Thyroid gland (tissue), 4 donors: ENCODE results near the gene RAB43. TPM values are rescaled to one million over a fixed set of nuclear protein-coding genes. Genes with fewer than 3 reads are reported as not detected.
A peak's percentile ranks its signal among the peaks of the same experiment; 100 is the strongest.

Experiments used
- DNase-seq, 2 donors: peaks; one replicate each; pipeline ENCODE4 v3.0.0-alpha.2; 2019
- H3K27ac ChIP-seq, 3 donors: fragments of 200-600 bp; sonication (generic); 1 replicate in 2 of 3; 2 replicates in 1 of 3; pipeline ENCODE4 v1.5.1; 2016 to 2019; ENCODE audit warnings: mild to moderate bottlenecking in 1 of 3, moderate library complexity in 1 of 3
- H3K27me3 ChIP-seq: fragments of 200-600 bp; sonication (generic); one replicate; pipeline ENCODE4 v1.5.1; 2019
- H3K36me3 ChIP-seq, 2 donors: fragments of 200-600 bp; sonication (generic); one replicate each; pipeline ENCODE4 v1.5.1; 2016 to 2019
- H3K4me1 ChIP-seq, 2 donors: fragments of 200-600 bp; sonication (generic); one replicate each; pipeline ENCODE4 v1.5.1; 2017 to 2019
- H3K4me3 ChIP-seq, 3 donors: fragments of 200-600 bp; sonication (generic); replicated peaks in 1 of 3; 1 replicate in 2 of 3; 2 replicates in 1 of 3; pipeline ENCODE4 v1.5.1; 2016; ENCODE audit warnings: mild to moderate bottlenecking in 1 of 3
- H3K9me3 ChIP-seq: fragments of 200-600 bp; sonication (generic); one replicate; pipeline ENCODE4 v1.5.1; 2017
- CTCF ChIP-seq, 6 experiments: fragments of 200-600 bp in 3 of 6; fragments of 450-650 bp in 3 of 6; sonication (generic) in 3 of 6; IDR thresholded peaks; one replicate each; pipeline ENCODE4 v1.5.1; 2016 to 2019; ENCODE audit warnings: antibody characterized with exemption in 6 of 6, mild to moderate bottlenecking in 2 of 6, inconsistent platforms in 1 of 6, moderate library complexity in 1 of 6
- POLR2A ChIP-seq, 2 donors: fragments of 450-650 bp; IDR thresholded peaks; one replicate each; pipeline ENCODE4 v1.6.1; 2017; ENCODE audit warnings: antibody characterized with exemption in 2 of 2, mild to moderate bottlenecking in 2 of 2, moderate library complexity in 1 of 2
- WGBS, 2 donors: methylation state at CpG; one replicate each; pipeline ENCODE4 v1.1.5; 2017; 5-methylcytosine and 5-hydroxymethylcytosine counted together
- intact Hi-C: fragments of 100-400 bp; cut with DNase I; formaldehyde crosslinking; loops from one replicate; pipeline ENCODE4 v1.15.1; 2023
- total RNA-seq, 4 donors: library from RNA; depleted of rRNA; stranded (reverse); fragments of >200 nt; gene quantifications; one replicate each; pipeline ENCODE4 v1.2.3, GENCODE V29; 2016

The RAB43 gene
- total RNA-seq, 4 donors from 2014 or later, result 22.8 to 34.4 (median 26.1) TPM

- Histone ChIP-seq H3K27ac (no peak overlapping the region), H3K9me3 (no peaks in the 10 kb centered on the region), H3K4me3 (no peak overlapping the region), H3K4me1 (peaks cover 11 to 19% of the 10 kb centered on the region in 2 donors), H3K36me3 (no peaks in the 10 kb centered on the region), H3K27me3 (no peaks in the 10 kb centered on the region)
- no peak for DNase-seq
- TF ChIP-seq POLR2A (IDR thresholded peaks at IDR 0.05) (no peak), CTCF (IDR thresholded peaks at IDR 0.05) (no peak)
- WGBS, 2 donors, result 86 to 89% methylated on average over 17 to 37 of the region's 46 CpGs
- intact Hi-C loops, result no loop called here
These were observed 74.7 kb downstream of the RAB43 start for GRCh38 chr3:129046732-129047552.

- H3K36me3 ChIP-seq, result no peaks in the 10 kb centered on the region
- no peaks in the 10 kb centered on the region for H3K27me3 ChIP-seq
- TF ChIP-seq CTCF (IDR thresholded peaks at IDR 0.05) (no peak), POLR2A (IDR thresholded peaks at IDR 0.05) (no peak)
- no peak for DNase-seq
- intact Hi-C loops, result no loop called here
- H3K4me1 ChIP-seq, result peaks cover 7 to 11% of the 10 kb centered on the region in 2 donors
- 44 to 56% methylated on average over 16 of the region's 67 CpGs for WGBS, 2 donors
- no peaks in the 10 kb centered on the region for H3K9me3 ChIP-seq
- peak overlapping the region in 1 of 3 donors; percentile 13 for H3K4me3 ChIP-seq
- no peak overlapping the region for H3K27ac ChIP-seq
These were observed 75.4 kb downstream of the RAB43 start for GRCh38 chr3:129046037-129046731.

GRCh38 chr3:129045675-129046036, 75.9 kb downstream of the RAB43 start:
- no peaks in the 10 kb centered on the region for H3K36me3 ChIP-seq
- no peak for DNase-seq
- no peaks in the 10 kb centered on the region for H3K27me3 ChIP-seq
- WGBS, 2 donors, result 0 to 6% methylated on average over 7 to 8 of the region's 43 CpGs
- H3K4me1 ChIP-seq, result peaks cover 7 to 9% of the 10 kb centered on the region in 2 donors
- no peak for TF ChIP-seq POLR2A (IDR thresholded peaks at IDR 0.05)
- no peak for TF ChIP-seq CTCF (IDR thresholded peaks at IDR 0.05)
- intact Hi-C loops, result no loop called here
- peak overlapping the region in 1 of 3 donors; percentile 13 for H3K4me3 ChIP-seq
- no peaks in the 10 kb centered on the region for H3K9me3 ChIP-seq
- no peak overlapping the region for H3K27ac ChIP-seq

- no peak for DNase-seq
These were observed 80.9 kb downstream of the RAB43 start for GRCh38 chr3:129040579-129041300.

More at GRCh38 chr3:129040579-129041300, 80.9 kb downstream of the RAB43 start:
- H3K4me1 ChIP-seq, result peaks cover 4 to 11% of the 10 kb centered on the region in 2 donors
- H3K27ac ChIP-seq, result no peak overlapping the region
- H3K9me3 ChIP-seq, result no peaks in the 10 kb centered on the region
- no peaks in the 10 kb centered on the region for H3K36me3 ChIP-seq
- no peak overlapping the region for H3K4me3 ChIP-seq
- H3K27me3 ChIP-seq, result no peaks in the 10 kb centered on the region
- TF ChIP-seq CTCF (IDR thresholded peaks at IDR 0.05) (no peak), POLR2A (IDR thresholded peaks at IDR 0.05) (no peak)
- 85 to 91% methylated on average over 10 to 14 of the region's 15 CpGs for WGBS, 2 donors
- intact Hi-C loops, result no loop called here
